ENCODE results near the gene SAFB.

DNA sequence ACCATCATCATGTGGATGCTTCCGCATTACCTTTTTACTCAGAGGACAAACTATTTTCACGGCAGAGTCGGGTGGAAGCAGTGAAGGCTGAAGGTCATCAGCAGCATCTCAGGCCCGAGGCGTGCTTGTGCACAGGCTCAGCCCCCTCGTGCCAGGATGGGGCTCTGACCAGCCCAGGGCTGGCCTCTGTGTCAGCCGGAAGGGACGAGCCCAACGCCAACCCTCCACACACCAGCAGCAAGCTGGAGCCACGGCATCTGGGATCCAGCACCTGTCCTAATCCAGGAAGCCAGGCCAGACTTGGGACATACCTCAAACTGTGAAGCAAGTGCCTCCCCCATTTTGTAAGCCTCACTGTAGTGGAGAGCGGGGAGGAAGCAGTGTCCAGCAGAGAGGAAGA lies 46.3 kb downstream of the SAFB start:
- no peak for TF ChIP-seq TAF1 (IDR thresholded peaks at IDR 0.05; ENCODE audit: low read depth, low read length)
- no peak for TF ChIP-seq POLR2AphosphoS5 (IDR thresholded peaks at IDR 0.05; ENCODE audit: low read depth, low read length)

Measured in GM12891 (cell line).